H1 (cell line): ENCODE results near the gene ZAP70. TPM values are rescaled to one million over a fixed set of nuclear protein-coding genes. Genes with fewer than 3 reads are reported as not detected.

ENCODE experiments used
- CBX5 ChIP-seq: fragments of 300-800, 300-1000 bp; sonication (generic); IDR thresholded peaks from 2 replicates; pipeline ENCODE4 v1.7.1; 2016; ENCODE audit warnings: antibody characterized with exemption, low read length, low read depth
- CBX8 ChIP-seq: fragments of 300-800, 300-1000 bp; sonication (generic); IDR thresholded peaks from 2 replicates; pipeline ENCODE4 v1.7.1; 2016; ENCODE audit warnings: low read depth, low read length, borderline replicate concordance
- CHD1 ChIP-seq: IDR thresholded peaks from 2 replicates; pipeline ENCODE4 v1.6.1; 2012; ENCODE audit warnings: low read depth, low read length, improper control_type of control experiment
- CHD7 ChIP-seq: fragments of 300-600 bp; sonication (generic); IDR thresholded peaks from 2 replicates; pipeline ENCODE4 v1.7.1; 2012; ENCODE audit warnings: low read length, moderate library complexity, mild to moderate bottlenecking, inconsistent platforms; ENCODE audit not compliant: insufficient replicate concordance
- CREB1 ChIP-seq: IDR thresholded peaks from 2 replicates; pipeline ENCODE4 v1.6.1; 2012; ENCODE audit warnings: inconsistent platforms
- GABPA ChIP-seq: IDR thresholded peaks from 2 replicates; pipeline ENCODE4 v1.6.1; 2011; ENCODE audit warnings: mild to moderate bottlenecking, low read length, moderate library complexity, borderline replicate concordance; ENCODE audit not compliant: insufficient read depth
- HDAC2 ChIP-seq, 2 experiments: fragments of 300-600 bp in 1 of 2; sonication (generic) in 1 of 2; IDR thresholded peaks; 2 replicates each; pipeline ENCODE4 v1.6.1; 2011 to 2012; ENCODE audit warnings: low read depth in 2 of 2, low read length in 2 of 2, mild to moderate bottlenecking in 2 of 2, moderate library complexity in 2 of 2, borderline replicate concordance in 1 of 2, inconsistent platforms in 1 of 2
- MAFK ChIP-seq: IDR thresholded peaks from 2 replicates; pipeline ENCODE4 v1.6.1; 2012; ENCODE audit warnings: low read depth, mild to moderate bottlenecking, improper control_type of control experiment, low read length
- NANOG ChIP-seq: IDR thresholded peaks from 2 replicates; pipeline ENCODE4 v1.6.1; 2011; ENCODE audit warnings: low read length, low read depth, mild to moderate bottlenecking, inconsistent platforms; ENCODE audit not compliant: insufficient read depth, poor library complexity, severe bottlenecking
- SP2 ChIP-seq: IDR thresholded peaks from 2 replicates; pipeline ENCODE4 v1.6.1; 2012; ENCODE audit warnings: mild to moderate bottlenecking, low read length, inconsistent platforms
- TAF7 ChIP-seq: optimal IDR thresholded peaks from 2 replicates; pipeline ENCODE3; 2011; ENCODE audit warnings: low read depth, mild to moderate bottlenecking, inconsistent platforms, low read length, moderate library complexity, borderline replicate concordance
- TEAD4 ChIP-seq: IDR thresholded peaks from 2 replicates; pipeline ENCODE4 v1.6.1; 2012; ENCODE audit warnings: low read depth, low read length, inconsistent platforms, mixed read lengths
- polyA plus RNA-seq, 7 experiments: library from polyadenylated mRNA; depleted of rRNA in 3 of 7; stranded (reverse) in 5 of 7; unstranded in 2 of 7; fragments of >200 nt in 5 of 7; fragments of 200-250 nt in 2 of 7; gene quantifications; 1 replicate in 5 of 7; 2 replicates in 1 of 7; 4 replicates in 1 of 7; pipeline versions ENCODE4 v1.2.1 to v1.2.3, GENCODE V29; 2011 to 2013; ENCODE audit warnings: missing spikeins in 2 of 7, mixed read lengths in 2 of 7
- total RNA-seq: library from RNA; stranded (reverse); fragmentation: NEBNext Ultra II Directional; extraction: Animal tissue kit (Norgen Biotek cat#: 25700); gene quantifications from 2 replicates; pipeline ENCODE4 v1.2.1, GENCODE V29; 2021

The ZAP70 gene
- total and polyA plus RNA-seq, 2 of the 8 experiments (the other 6 are each of a cell fraction or from before 2014, with no cell fraction given) = 0.15 TPM; not detected in 1

GRCh38 chr2:97736185-97736584, 22.8 kb downstream of the ZAP70 start (continued):
- TF ChIP-seq CHD7 (no peak), CBX8 (no peak), CHD1 (no peak), NANOG (no peak), CREB1 (no peak), GABPA (no peak), HDAC2 (IDR thresholded peaks at IDR 0.05; ENCODE audit: borderline replicate concordance in 1 of 2, low read depth in 2 of 2, low read length in 2 of 2) (no peak), TAF7 (no peak), TEAD4 (no peak), SP2 (no peak), MAFK (no peak), CBX5 (no peak)
